Natural killer cell treated with Interleukin-12 subunit alpha and Interleukin-12 subunit beta and Interleukin-15 and Interleukin-18, amount 100 ng/mL, for 72 hours (primary cell): ENCODE results near the gene CDK15. TPM values are rescaled to one million over a fixed set of nuclear protein-coding genes. Genes with fewer than 3 reads are reported as not detected.

Experiments
- ATAC-seq, 2 donors: fragments of 150-1000 bp; cut with Tn5 transposase in 1 of 2; sonication (Bioruptor Pico), chemical (Tn5 transposase) in 1 of 2; 2 replicates each; pipeline ENCODE4 v1.10.0; 2021
- DNase-seq: peaks from one replicate; pipeline ENCODE4 v3.0.0; 2022; ENCODE audit warnings: low spot score
- H3K27ac Mint-ChIP-seq, 2 donors: 1 replicate in 1 of 2; 2 replicates in 1 of 2; pipeline ENCODE4 v1.8.0; 2022; ENCODE audit warnings: mixed read lengths in 2 of 2, mild to moderate bottlenecking in 1 of 2, moderate library complexity in 1 of 2
- H3K27me3 Mint-ChIP-seq, 2 donors: 1 replicate in 1 of 2; 2 replicates in 1 of 2; pipeline ENCODE4 v1.8.0; 2022; ENCODE audit warnings: mixed read lengths in 2 of 2
- H3K36me3 Mint-ChIP-seq: one replicate; pipeline ENCODE4 v1.8.0; 2022; ENCODE audit warnings: mixed read lengths
- H3K4me1 Mint-ChIP-seq, 2 donors: 1 replicate in 1 of 2; 2 replicates in 1 of 2; pipeline ENCODE4 v1.8.0; 2022; ENCODE audit warnings: low read depth in 2 of 2, mixed read lengths in 2 of 2, mild to moderate bottlenecking in 1 of 2
- H3K4me3 Mint-ChIP-seq: one replicate; pipeline ENCODE4 v1.8.0; 2022; ENCODE audit warnings: mixed read lengths
- H3K9me3 Mint-ChIP-seq: 2 replicates; pipeline ENCODE4 v1.8.0; 2022; ENCODE audit warnings: mixed read lengths
- total RNA-seq, 2 donors: library from RNA; stranded (reverse); gene quantifications; one replicate each; pipeline ENCODE4 v1.2.3, GENCODE V29; 2022

Gene CDK15
- total RNA-seq, 2 donors from 2014 or later = not detected

GRCh38 chr2:201779901-201780673, 26.2 kb upstream of the CDK15 start:
- no peak for ATAC-seq
- H3K4me3 Mint-ChIP-seq = peak overlapping the region; percentile 91
- H3K27me3 Mint-ChIP-seq = peaks cover 7% of the 10 kb centered on the region in 2 donors
- peaks cover 10 to 34% of the 10 kb centered on the region in 2 donors for H3K4me1 Mint-ChIP-seq
- H3K27ac Mint-ChIP-seq = peak overlapping the region; percentile 72 to 89
- DNase-seq = no peak
- no peaks in the 10 kb centered on the region for H3K36me3 Mint-ChIP-seq
- H3K9me3 Mint-ChIP-seq = no peaks in the 10 kb centered on the region

- Mint-ChIP-seq H3K4me1 (peaks cover 10 to 34% of the 10 kb centered on the region in 2 donors), H3K4me3 (peak within 1 kb of the TSS; percentile 91), H3K27ac (peak within 1 kb of the TSS; percentile 72 to 89), H3K27me3 (peaks cover 7 to 8% of the 10 kb centered on the region in 2 donors), H3K9me3 (no peaks in the 10 kb centered on the region), H3K36me3 (no peaks in the 10 kb centered on the region)
- ATAC-seq = peak; percentile 98
- DNase-seq = peak; percentile 93
These were observed 25.5 kb upstream of the CDK15 start, which contains the start of gene ALS2 for GRCh38 chr2:201780674-201781493. ALS2 (minus strand) TSS chr2:201780933; CDS start chr2:201768885, 12,048 bp downstream.

- H3K27ac Mint-ChIP-seq = peak overlapping the region; percentile 72 to 89
- DNase-seq (no peak), ATAC-seq (no peak)
- peaks cover 10 to 34% of the 10 kb centered on the region in 2 donors for H3K4me1 Mint-ChIP-seq
- no peaks in the 10 kb centered on the region for H3K9me3 Mint-ChIP-seq
- H3K36me3 Mint-ChIP-seq = no peaks in the 10 kb centered on the region
- peaks cover 7 to 8% of the 10 kb centered on the region in 2 donors for H3K27me3 Mint-ChIP-seq
- H3K4me3 Mint-ChIP-seq = peak overlapping the region; percentile 91
These were observed 24.7 kb upstream of the CDK15 start for GRCh38 chr2:201781557-201782051.

- no peak overlapping the region for H3K4me3 Mint-ChIP-seq
- peaks cover 10 to 17% of the 10 kb centered on the region in 2 donors for H3K4me1 Mint-ChIP-seq
- no peak overlapping the region for H3K27ac Mint-ChIP-seq
- DNase-seq (no peak), ATAC-seq (no peak)
- H3K36me3 Mint-ChIP-seq = no peaks in the 10 kb centered on the region
- peaks cover 7 to 19% of the 10 kb centered on the region in 2 donors for H3K27me3 Mint-ChIP-seq
- no peaks in the 10 kb centered on the region for H3K9me3 Mint-ChIP-seq
These were observed 21.8 kb upstream of the CDK15 start for GRCh38 chr2:201784563-201784962.

GRCh38 chr2:201785135-201785534, 21.2 kb upstream of the CDK15 start:
- ATAC-seq (no peak), DNase-seq (no peak)
- H3K9me3 Mint-ChIP-seq = no peaks in the 10 kb centered on the region
- H3K4me3 Mint-ChIP-seq = no peak overlapping the region
- H3K27ac Mint-ChIP-seq = no peak overlapping the region
- H3K36me3 Mint-ChIP-seq = no peaks in the 10 kb centered on the region
- H3K4me1 Mint-ChIP-seq = peaks cover 6 to 11% of the 10 kb centered on the region in 2 donors
- peaks cover 7 to 19% of the 10 kb centered on the region in 2 donors for H3K27me3 Mint-ChIP-seq

- DNase-seq (no peak), ATAC-seq (no peak)
- peaks cover 7 to 19% of the 10 kb centered on the region in 2 donors for H3K27me3 Mint-ChIP-seq
- H3K9me3 Mint-ChIP-seq = no peaks in the 10 kb centered on the region
- peaks cover 4 to 5% of the 10 kb centered on the region in 2 donors for H3K4me1 Mint-ChIP-seq
- H3K4me3 Mint-ChIP-seq = no peak overlapping the region
- H3K27ac Mint-ChIP-seq = no peak overlapping the region
- H3K36me3 Mint-ChIP-seq = no peaks in the 10 kb centered on the region
These were observed 19.9 kb upstream of the CDK15 start for GRCh38 chr2:201786471-201786870.

GRCh38 chr2:201788371-201788770, 18.0 kb upstream of the CDK15 start:
- ATAC-seq (no peak), DNase-seq (no peak)
- no peaks in the 10 kb centered on the region for H3K9me3 Mint-ChIP-seq
- no peak overlapping the region for H3K4me3 Mint-ChIP-seq
- H3K27me3 Mint-ChIP-seq = peaks cover 18 to 23% of the 10 kb centered on the region in 2 donors
- H3K36me3 Mint-ChIP-seq = no peaks in the 10 kb centered on the region
- H3K27ac Mint-ChIP-seq = no peak overlapping the region
- no peaks in the 10 kb centered on the region for H3K4me1 Mint-ChIP-seq

GRCh38 chr2:201789395-201789794, 16.9 kb upstream of the CDK15 start:
- Mint-ChIP-seq H3K27ac (no peak overlapping the region), H3K4me3 (no peak overlapping the region), H3K27me3 (peaks cover 13 to 21% of the 10 kb centered on the region in 2 donors), H3K9me3 (no peaks in the 10 kb centered on the region), H3K36me3 (no peaks in the 10 kb centered on the region), H3K4me1 (no peaks in the 10 kb centered on the region)
- DNase-seq = no peak
- ATAC-seq = no peak

GRCh38 chr2:201790291-201790690, 16.0 kb upstream of the CDK15 start:
- H3K27me3 Mint-ChIP-seq = peaks cover 14 to 21% of the 10 kb centered on the region in 2 donors
- H3K27ac Mint-ChIP-seq = no peak overlapping the region
- H3K4me1 Mint-ChIP-seq = no peaks in the 10 kb centered on the region
- ATAC-seq (no peak), DNase-seq (no peak)
- no peak overlapping the region for H3K4me3 Mint-ChIP-seq
- H3K36me3 Mint-ChIP-seq = no peaks in the 10 kb centered on the region
- H3K9me3 Mint-ChIP-seq = no peaks in the 10 kb centered on the region

GRCh38 chr2:201790989-201791388, 15.3 kb upstream of the CDK15 start:
- Mint-ChIP-seq H3K4me3 (no peak overlapping the region), H3K36me3 (no peaks in the 10 kb centered on the region), H3K27me3 (peaks cover 21 to 26% of the 10 kb centered on the region in 2 donors), H3K27ac (no peak overlapping the region), H3K9me3 (no peaks in the 10 kb centered on the region), H3K4me1 (no peaks in the 10 kb centered on the region)
- no peak for ATAC-seq
- DNase-seq = no peak

GRCh38 chr2:201793631-201794030, 12.7 kb upstream of the CDK15 start:
- H3K9me3 Mint-ChIP-seq = no peaks in the 10 kb centered on the region
- no peaks in the 10 kb centered on the region for H3K36me3 Mint-ChIP-seq
- peaks cover 20 to 21% of the 10 kb centered on the region in 2 donors for H3K27me3 Mint-ChIP-seq
- no peak overlapping the region for H3K27ac Mint-ChIP-seq
- H3K4me3 Mint-ChIP-seq = no peak overlapping the region
- no peak for ATAC-seq
- no peaks in the 10 kb centered on the region for H3K4me1 Mint-ChIP-seq
- DNase-seq = no peak

- Mint-ChIP-seq H3K27me3 (peaks cover 21% of the 10 kb centered on the region in 2 donors), H3K36me3 (no peaks in the 10 kb centered on the region), H3K4me3 (no peak overlapping the region), H3K4me1 (no peaks in the 10 kb centered on the region), H3K9me3 (no peaks in the 10 kb centered on the region), H3K27ac (no peak overlapping the region)
- ATAC-seq = no peak
- DNase-seq = no peak
These were observed 12.0 kb upstream of the CDK15 start for GRCh38 chr2:201794294-201794693.

- Mint-ChIP-seq H3K4me1 (no peaks in the 10 kb centered on the region), H3K36me3 (no peaks in the 10 kb centered on the region), H3K27me3 (peaks cover 21 to 28% of the 10 kb centered on the region in 2 donors), H3K4me3 (no peak overlapping the region), H3K27ac (no peak overlapping the region), H3K9me3 (no peaks in the 10 kb centered on the region)
- ATAC-seq (no peak), DNase-seq (no peak)
These were observed 10.5 kb upstream of the CDK15 start for GRCh38 chr2:201795607-201796477.
